ENCODE results near the gene C10orf95.

The C10orf95 gene

DNA sequence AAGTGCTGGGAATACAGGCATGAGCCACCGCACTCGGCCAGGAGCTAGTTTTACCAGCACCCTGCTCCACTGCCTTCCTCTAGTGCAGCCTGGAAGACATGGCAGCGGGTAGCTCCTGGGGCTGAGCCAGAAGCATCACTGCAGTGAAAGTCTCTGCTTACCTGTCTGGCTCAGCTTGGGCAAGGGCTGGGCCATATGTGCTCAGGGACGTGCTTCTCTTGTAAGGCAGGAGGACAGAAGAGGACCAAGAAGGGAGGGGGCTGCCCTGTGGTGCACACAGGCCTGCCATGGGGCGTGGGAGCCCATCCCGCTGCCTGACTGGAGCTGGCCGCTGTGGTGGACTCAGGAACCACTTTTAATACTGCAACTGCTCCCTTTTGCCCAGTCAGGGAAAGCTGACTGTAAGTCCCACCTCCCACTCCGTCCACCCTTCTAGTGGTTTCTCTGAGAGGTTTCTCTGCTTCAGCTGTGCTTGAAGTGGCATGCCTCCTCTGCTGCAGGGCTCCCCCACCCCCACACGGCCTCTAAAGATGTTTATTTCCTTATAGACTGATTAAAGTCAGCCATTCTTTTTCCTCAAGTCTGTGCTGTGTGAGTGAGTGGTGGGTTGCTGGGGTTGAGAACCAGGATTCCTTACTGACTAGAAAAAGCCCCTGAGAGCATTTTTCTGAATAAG is 25.3 kb upstream of the C10orf95 start:
- H3K9me2 ChIP-seq (replicated peaks; ENCODE audit: low read depth, low read length), result no peaks in the 10 kb centered on the region
- H3K9ac ChIP-seq (ENCODE audit: low read depth, low read length, poor library complexity, severe bottlenecking), result no peak overlapping the region
- no peaks in the 10 kb centered on the region for H3K27me3 ChIP-seq (ENCODE audit: insufficient read depth, low read length, poor library complexity, severe bottlenecking)
- H3K4me3 ChIP-seq (ENCODE audit: low read length, poor library complexity, severe bottlenecking), result no peak overlapping the region
- H4K20me1 ChIP-seq (ENCODE audit: insufficient read depth, low read length, poor library complexity, severe bottlenecking), result no peaks in the 10 kb centered on the region
- no peak for TF ChIP-seq EZH2phosphoT487 (IDR thresholded peaks at IDR 0.05; ENCODE audit: borderline replicate concordance)
- TF ChIP-seq, protein P1, sequence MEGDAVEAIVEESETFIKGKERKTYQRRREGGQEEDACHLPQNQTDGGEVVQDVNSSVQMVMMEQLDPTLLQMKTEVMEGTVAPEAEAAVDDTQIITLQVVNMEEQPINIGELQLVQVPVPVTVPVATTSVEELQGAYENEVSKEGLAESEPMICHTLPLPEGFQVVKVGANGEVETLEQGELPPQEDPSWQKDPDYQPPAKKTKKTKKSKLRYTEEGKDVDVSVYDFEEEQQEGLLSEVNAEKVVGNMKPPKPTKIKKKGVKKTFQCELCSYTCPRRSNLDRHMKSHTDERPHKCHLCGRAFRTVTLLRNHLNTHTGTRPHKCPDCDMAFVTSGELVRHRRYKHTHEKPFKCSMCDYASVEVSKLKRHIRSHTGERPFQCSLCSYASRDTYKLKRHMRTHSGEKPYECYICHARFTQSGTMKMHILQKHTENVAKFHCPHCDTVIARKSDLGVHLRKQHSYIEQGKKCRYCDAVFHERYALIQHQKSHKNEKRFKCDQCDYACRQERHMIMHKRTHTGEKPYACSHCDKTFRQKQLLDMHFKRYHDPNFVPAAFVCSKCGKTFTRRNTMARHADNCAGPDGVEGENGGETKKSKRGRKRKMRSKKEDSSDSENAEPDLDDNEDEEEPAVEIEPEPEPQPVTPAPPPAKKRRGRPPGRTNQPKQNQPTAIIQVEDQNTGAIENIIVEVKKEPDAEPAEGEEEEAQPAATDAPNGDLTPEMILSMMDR (conservative IDR thresholded peaks at IDR 0.05; ENCODE audit: low read length), result no peak
- no peaks in the 10 kb centered on the region for H3K79me2 ChIP-seq (ENCODE audit: insufficient read depth, low read length)
- H3F3A ChIP-seq (ENCODE audit: low read depth), result no peaks in the 10 kb centered on the region
- H3K4me2 ChIP-seq (ENCODE audit: low read depth, low read length, poor library complexity, severe bottlenecking), result no peak overlapping the region
- H3K4me1 ChIP-seq (ENCODE audit: insufficient read depth, low read length, poor library complexity, severe bottlenecking), result no peaks in the 10 kb centered on the region
- H3K9me3 ChIP-seq (ENCODE audit: insufficient read depth, low read depth, low read length), result no peaks in the 10 kb centered on the region
- no peak overlapping the region for H2AFZ ChIP-seq (ENCODE audit: low read length)
- H3K36me3 ChIP-seq (ENCODE audit: insufficient read depth, low read length), result peaks cover 29% of the 10 kb centered on the region; the same call in 1 of the 2 replicates

DNA sequence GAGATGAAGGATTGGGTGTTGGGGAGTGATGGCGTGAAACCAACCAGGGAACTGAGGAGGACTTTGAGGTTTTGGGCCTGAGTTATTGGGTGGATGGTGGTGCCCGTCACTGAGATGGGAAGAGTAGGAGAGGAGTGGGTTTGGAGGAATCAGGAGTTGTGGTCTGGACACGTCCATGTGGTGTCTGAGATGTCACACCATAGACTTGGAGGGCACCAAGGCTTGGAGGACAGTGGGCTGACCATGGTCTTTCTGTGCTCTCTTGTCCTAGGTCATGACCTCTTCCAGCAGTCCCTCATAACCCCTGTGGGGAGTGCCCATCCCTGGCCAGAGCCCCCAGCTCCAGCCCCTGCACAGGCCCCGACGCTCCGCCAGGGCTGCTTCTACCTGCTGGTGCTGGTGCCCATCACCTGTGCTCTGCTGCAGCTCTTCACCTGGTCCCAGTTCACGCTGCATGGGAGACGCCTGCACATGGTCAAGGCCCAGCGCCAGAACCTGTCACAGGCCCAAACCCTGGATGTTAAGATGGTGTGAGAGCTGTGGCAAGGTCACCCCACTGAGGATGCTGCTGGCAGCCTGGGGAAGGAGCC is 24.2 kb upstream of the C10orf95 start:
- Histone ChIP-seq H3K36me3 (ENCODE audit: insufficient read depth, low read length) (peaks cover 18% of the 10 kb centered on the region; the same call in 1 of the 2 replicates), H4K20me1 (ENCODE audit: insufficient read depth, low read length, poor library complexity, severe bottlenecking) (no peaks in the 10 kb centered on the region), H3K9me2 (replicated peaks; ENCODE audit: low read depth, low read length) (no peaks in the 10 kb centered on the region), H3K79me2 (ENCODE audit: insufficient read depth, low read length) (no peaks in the 10 kb centered on the region), H3K4me3 (ENCODE audit: low read length, poor library complexity, severe bottlenecking) (no peak overlapping the region), H3K4me1 (ENCODE audit: insufficient read depth, low read length, poor library complexity, severe bottlenecking) (no peaks in the 10 kb centered on the region), H3F3A (ENCODE audit: low read depth) (no peaks in the 10 kb centered on the region), H3K27me3 (ENCODE audit: insufficient read depth, low read length, poor library complexity, severe bottlenecking) (no peaks in the 10 kb centered on the region), H3K9me3 (ENCODE audit: insufficient read depth, low read depth, low read length) (no peaks in the 10 kb centered on the region), H2AFZ (ENCODE audit: low read length) (no peak overlapping the region), H3K9ac (ENCODE audit: low read depth, low read length, poor library complexity, severe bottlenecking) (no peak overlapping the region), H3K4me2 (ENCODE audit: low read depth, low read length, poor library complexity, severe bottlenecking) (no peak overlapping the region)
- no peak for TF ChIP-seq EZH2phosphoT487 (IDR thresholded peaks at IDR 0.05; ENCODE audit: borderline replicate concordance)
- TF ChIP-seq, protein P1 (conservative IDR thresholded peaks at IDR 0.05; ENCODE audit: low read length), result no peak

DNA sequence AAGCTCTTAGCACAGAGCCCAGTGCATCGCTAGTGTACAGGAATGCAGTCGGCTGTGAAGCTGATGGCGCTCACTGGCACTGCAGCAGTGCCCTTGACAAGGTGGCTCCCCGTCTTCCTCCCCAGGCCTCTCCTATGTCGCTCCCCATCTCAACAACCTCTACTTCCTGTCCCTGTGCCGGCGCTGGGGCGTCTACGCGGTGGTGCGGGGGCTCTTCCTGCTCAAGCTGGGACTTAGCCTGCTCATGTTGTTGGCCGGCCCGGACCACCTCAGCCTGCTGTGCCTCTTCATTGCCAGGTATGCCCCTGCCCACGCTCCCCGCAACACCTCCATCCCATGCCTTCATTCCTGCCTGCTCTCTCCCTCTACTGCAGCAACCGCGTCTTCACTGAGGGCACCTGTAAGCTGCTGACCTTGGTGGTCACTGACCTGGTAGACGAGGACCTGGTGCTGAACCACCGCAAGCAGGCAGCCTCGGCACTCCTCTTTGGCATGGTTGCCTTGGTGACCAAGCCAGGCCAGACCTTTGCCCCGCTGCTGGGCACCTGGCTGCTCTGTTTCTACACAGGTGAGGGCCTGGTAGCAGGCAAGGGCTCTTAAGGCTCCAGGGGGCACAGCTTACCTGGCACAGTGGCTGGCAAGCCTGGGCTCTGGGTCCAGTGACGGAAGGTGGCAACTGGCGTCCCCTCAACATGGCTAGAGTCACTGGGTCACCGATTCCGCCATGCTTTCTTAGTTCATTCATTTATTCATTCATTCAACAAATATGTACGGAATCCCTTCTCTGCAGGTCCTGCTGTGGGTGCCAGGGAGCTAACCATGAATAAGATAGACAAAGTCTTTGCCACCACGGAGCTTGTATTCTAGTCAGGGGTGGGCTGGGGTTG is 22.3 kb upstream of the C10orf95 start:
- Histone ChIP-seq H3K79me2 (ENCODE audit: insufficient read depth, low read length) (no peaks in the 10 kb centered on the region), H2AFZ (ENCODE audit: low read length) (no peak overlapping the region), H3F3A (ENCODE audit: low read depth) (no peaks in the 10 kb centered on the region), H3K9ac (ENCODE audit: low read depth, low read length, poor library complexity, severe bottlenecking) (no peak overlapping the region), H4K20me1 (ENCODE audit: insufficient read depth, low read length, poor library complexity, severe bottlenecking) (no peaks in the 10 kb centered on the region), H3K4me1 (ENCODE audit: insufficient read depth, low read length, poor library complexity, severe bottlenecking) (no peaks in the 10 kb centered on the region), H3K27me3 (ENCODE audit: insufficient read depth, low read length, poor library complexity, severe bottlenecking) (no peaks in the 10 kb centered on the region), H3K4me3 (ENCODE audit: low read length, poor library complexity, severe bottlenecking) (no peak overlapping the region), H3K36me3 (ENCODE audit: insufficient read depth, low read length) (peaks cover 2% of the 10 kb centered on the region; the same call in 1 of the 2 replicates), H3K9me2 (replicated peaks; ENCODE audit: low read depth, low read length) (no peaks in the 10 kb centered on the region), H3K4me2 (ENCODE audit: low read depth, low read length, poor library complexity, severe bottlenecking) (no peak overlapping the region), H3K9me3 (ENCODE audit: insufficient read depth, low read depth, low read length) (no peaks in the 10 kb centered on the region)
- no peak for TF ChIP-seq EZH2phosphoT487 (IDR thresholded peaks at IDR 0.05; ENCODE audit: borderline replicate concordance)
- TF ChIP-seq, protein P1 (conservative IDR thresholded peaks at IDR 0.05; ENCODE audit: low read length), result no peak
